Pericardium fibroblast (primary cell): ENCODE data around the gene CMTM7. TPM values are rescaled to one million over a fixed set of nuclear protein-coding genes. Genes with fewer than 3 reads are reported as not detected.

Experiments
- total RNA-seq: library from RNA; depleted of rRNA; stranded (reverse); fragments of >200 nt; gene quantifications from 2 replicates; pipeline ENCODE4 v1.2.3, GENCODE V29; 2015

Gene CMTM7
- 10.0 and 30.8 TPM in 2 replicates for total RNA-seq

DNA sequence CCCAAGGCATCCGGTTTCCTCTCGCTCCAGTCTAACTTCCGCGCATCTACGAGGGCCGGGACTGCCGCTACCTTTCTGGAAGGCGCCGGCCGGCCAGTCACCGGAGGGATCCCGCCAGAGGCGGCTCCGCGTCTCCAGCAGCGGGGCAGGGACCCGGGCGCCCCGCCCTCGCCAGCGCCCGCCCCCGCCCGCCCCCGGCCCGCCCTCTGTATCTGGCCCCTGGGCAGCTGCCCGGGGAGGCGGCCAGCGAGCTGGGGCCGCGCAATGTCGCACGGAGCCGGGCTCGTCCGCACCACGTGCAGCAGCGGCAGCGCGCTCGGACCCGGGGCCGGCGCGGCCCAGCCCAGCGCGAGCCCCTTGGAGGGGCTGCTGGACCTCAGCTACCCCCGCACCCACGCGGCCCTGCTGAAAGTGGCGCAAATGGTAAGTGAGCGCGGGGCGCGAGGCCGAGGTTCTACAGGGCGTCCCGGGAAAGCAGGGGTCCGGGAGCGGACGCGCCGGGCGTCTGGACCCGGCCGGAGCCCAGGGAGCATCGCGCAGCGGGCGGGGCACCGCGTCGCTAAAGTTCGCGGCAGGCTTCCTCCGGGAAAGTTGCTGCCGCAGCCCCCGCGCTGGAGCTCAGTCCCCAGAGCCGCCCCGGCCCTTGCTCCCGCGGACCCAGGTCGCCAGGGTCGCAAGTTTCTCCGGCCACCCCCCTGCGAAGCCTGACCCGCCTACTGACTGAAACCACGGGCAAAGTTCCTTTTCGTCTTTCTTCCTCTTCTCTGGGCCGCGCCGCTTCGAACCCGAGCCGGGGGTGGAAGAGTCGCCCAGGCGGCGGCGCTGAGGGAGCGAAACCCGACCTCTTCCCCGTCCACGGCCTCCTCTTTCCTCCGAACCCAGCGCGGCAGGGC, at the start of gene CMTM7:
Gene CMTM7 (plus strand): TSS at position 211 of the 893 bp plus-strand sequence. CDS start 54 bp downstream, at position 265.

DNA sequence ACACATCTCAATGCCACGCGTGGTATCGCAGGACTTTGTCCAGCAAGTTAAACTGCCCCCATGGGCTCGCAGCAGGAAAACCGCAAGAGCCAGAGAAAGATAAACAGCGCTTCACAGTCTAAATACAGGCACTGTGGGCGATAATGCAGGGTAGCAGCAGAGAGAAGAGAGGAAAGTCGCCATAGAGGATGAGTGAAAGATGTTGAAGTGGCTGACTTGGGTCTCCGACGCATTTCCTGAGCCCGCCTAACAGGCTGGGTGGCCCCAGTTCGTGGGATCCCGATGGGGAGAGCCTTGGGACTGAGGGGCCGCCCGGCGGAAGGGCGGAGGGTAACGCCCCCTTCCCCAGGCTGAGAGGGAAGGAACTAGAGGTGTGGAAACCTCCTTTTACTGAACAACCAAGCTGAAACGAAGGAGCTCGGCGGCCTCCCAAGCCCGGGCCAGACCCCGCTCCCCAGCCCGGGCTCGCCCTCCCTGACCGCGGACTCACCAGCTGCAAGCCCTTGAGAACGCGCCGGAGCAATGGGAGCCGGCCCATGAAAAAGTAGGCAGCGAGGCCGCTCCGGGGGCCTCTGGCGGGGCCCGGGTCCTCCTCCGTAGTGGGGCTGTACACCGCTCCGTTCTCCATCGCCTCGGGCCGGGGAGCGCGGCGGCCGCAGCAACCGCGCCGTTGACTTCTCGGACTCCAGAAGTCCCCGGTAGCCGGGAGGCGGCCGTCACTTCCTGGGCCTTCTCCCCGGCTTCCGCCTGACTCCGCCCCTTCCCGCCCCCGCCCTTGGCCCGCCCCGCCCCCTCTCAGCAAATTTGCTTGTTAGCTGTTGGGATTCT, 110.7 kb downstream of the CMTM7 start, which contains the start of gene CMTM6:
Gene CMTM6 (minus strand): TSS at position 735 of the 828 bp plus-strand sequence. CDS start 107 bp downstream, at position 628.

Other genes starting within 250 kb of the CMTM7 start
- 1.9 and 3.7 TPM in 2 replicates for gene CMTM8, start 153.2 kb upstream of the CMTM7 start, total RNA-seq
- gene CMTM6, start 111.0 kb downstream of the CMTM7 start, total RNA-seq, result 101 and 151 TPM in 2 replicates
- gene DYNC1LI1, start 179.0 kb downstream of the CMTM7 start, total RNA-seq, result 24.4 and 30.6 TPM in 2 replicates